SHP77 (cell line): Measurements from ENCODE around the gene CHERP.
"Not testable (repeated sequence)": the region's sequence is repeated elsewhere in the genome, so short reads cannot be mapped to it uniquely, and the experiment has no call there.

Experiments used
- DNase-seq, 2 experiments: peaks; one replicate each; lab custom pipeline; 2025; lab: John Stamatoyannopoulos, UW

CHERP gene

DNA sequence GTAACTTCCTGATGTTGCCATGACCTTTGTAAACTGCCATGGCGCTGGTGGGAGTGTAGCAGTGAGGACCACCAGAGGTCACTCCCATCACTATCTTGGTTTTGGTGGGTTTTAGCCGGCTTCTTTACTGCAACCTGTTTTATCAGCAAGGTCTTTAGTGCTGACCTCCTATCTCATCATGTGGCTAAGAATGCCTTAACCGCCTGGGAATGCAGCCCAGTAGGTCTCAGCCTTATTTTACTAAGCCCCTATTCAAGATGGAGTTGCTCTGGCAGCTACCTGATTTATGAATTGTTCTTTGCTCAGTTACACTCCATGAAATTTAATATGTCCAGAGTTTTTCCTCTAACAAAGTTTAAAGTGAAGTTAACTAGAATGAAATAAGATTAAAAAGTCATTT lies 65.8 kb downstream of the CHERP start:
- DNase-seq = no peak

DNA sequence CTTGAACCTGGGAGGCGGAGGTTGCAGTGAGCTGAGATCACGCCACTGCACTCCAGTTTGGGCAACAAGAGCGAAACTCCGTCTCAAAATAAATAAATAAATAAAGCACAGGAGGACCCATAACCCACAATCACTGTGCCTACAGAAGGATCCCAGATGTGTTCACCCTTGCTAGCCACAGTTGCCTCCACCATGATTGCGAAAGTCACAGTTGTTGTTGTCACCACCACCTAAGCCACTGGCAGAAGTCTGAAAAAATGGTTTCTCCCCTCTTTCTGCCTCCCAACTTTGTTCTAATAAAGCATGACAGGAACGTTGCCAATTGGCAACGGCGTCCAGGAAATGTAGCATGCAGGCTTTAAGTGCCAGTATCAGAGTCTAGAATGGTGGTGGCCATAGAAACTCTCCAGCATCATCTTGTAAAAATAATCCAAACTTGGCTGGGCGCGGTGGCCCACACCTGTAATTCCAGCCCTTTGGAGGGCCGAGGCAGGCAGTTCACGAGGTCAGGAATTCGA lies 68.3 kb downstream of the CHERP start:
- no peak for DNase-seq

DNA sequence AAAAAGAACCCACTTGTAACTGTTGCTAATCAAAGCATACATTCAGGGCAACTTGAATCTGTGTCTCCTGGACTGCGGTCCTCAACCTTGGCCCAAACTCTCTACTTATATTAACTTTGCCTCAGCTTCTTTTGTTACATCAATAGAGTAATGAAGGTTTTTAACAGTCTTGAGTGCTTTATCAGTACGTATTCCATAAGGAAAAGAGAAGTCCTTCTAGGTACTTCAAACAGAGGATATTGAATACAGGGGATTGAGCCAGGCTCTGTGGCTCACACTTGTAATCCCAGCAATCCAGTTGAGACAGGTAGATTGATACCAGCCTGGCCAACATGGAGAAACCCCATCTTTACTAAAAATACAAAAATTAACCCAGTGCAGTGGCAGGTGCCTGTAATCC lies 69.2 kb downstream of the CHERP start:
- DNase-seq = no peak

DNA sequence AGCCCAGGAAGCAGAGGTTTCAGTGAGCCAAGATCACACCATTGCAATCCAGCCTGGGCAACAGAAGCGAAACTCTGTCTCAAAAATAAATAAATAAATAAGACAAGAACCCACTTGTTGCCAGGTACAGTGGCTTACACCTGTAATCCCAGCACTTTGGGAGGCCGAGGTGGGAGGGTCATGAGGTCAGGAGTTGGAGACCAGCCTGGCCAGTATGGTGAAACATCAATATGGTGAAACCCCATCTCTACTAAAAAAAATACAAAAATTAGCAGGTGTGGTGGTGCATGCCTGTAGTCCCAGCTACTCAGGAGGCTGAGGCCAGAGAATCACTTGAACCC lies 69.7 kb downstream of the CHERP start:
- not testable (repeated sequence) for DNase-seq

DNA sequence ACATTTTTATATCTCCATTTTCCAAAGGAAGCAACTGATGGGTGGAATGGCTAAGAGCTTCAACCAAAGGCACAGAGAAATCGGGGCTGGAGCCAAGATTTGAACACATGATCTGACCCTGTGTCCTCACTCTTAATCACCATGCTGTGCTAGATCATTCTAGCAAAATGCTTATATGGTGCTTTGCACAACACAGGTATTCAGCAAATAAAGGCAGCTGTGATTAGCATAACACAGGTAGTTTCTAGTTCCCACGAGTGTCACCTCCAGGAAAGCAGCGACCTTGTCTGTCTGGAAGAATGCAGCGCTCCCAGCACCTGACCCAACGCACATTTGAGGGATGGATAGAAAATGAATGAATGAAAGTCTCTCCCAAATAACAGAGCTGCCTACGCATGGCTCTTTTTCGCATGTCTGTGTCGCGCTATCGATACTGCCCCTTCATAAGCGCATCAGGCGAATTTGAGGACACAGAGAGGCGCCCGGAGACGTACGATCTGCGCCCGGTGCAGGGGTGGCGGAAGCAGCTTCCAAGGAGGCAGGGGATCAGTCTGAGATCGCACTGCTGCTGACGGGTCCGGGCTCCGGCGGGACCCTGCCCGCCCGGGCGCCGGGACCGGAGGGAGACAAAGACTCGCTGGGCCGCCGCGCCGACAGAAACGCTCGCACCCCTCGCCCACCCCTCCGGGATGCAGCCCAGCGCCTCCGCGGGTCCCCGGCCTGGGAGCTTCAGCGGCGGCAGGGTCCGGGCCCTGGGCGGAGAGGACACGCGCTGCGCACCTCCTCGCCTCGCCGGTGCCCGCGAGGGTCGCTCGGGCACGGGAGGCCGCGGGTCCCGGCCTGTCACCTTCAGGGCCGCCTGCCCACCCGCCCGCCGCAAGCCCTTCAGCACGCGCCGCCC lies 71.1 kb downstream of the CHERP start:
- no peak for DNase-seq

DNA sequence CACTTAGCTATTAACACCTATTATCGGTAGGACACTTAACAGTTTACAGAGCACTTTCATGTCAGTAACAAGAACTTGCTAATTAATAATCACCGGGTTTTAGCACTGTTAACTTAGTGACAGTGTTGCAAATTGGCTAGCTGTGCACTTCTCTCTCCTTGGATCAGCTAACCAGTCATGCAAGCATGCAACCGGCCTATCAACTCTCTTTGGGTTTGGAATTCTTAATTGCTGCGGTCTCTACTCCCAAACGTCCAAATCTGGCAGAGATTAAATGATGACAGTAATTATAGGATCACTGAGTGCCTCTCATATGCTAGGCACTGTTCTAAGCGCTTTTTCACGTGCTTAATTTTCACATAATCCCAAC lies 71.7 kb downstream of the CHERP start:
- no peak for DNase-seq
